GM23338 (cell line): Measurements from ENCODE around the gene ZFC3H1. TPM values are rescaled to one million over a fixed set of nuclear protein-coding genes. Genes with fewer than 3 reads are reported as not detected.

ENCODE experiments used
- ATAC-seq: fragments of 200-7000 bp; cut with Tn5 transposase; 3 replicates; pipeline ENCODE4 v1.9.1; 2020
- DNase-seq: peaks from one replicate; pipeline ENCODE4 v3.0.0-alpha.2; 2015; ENCODE audit warnings: low spot score
- H2AFZ ChIP-seq: fragments of 200-600 bp; sonication (generic); 2 replicates; pipeline ENCODE4 v1.8.0; 2016; ENCODE audit warnings: antibody characterized with exemption, mild to moderate bottlenecking, moderate library complexity
- H3F3A ChIP-seq: fragments of 200-600 bp; sonication (generic); replicated peaks from 2 replicates; pipeline ENCODE4 v1.8.0; 2017; ENCODE audit warnings: antibody characterized with exemption, mixed run types, low read depth
- H3K27ac ChIP-seq: fragments of 200-600 bp; sonication (generic); 2 replicates; pipeline ENCODE4 v1.6.1; 2016; ENCODE audit warnings: low read depth
- H3K27me3 ChIP-seq: fragments of 200-600 bp; sonication (generic); 2 replicates; pipeline ENCODE4 v1.8.0; 2016; ENCODE audit warnings: mild to moderate bottlenecking, mixed run types, moderate library complexity; ENCODE audit not compliant: insufficient read depth
- H3K36me3 ChIP-seq: fragments of 200-600 bp; sonication (generic); 2 replicates; pipeline ENCODE4 v1.8.0; 2016; ENCODE audit warnings: mild to moderate bottlenecking; ENCODE audit not compliant: insufficient read depth
- H3K4me1 ChIP-seq: fragments of 200-600 bp; sonication (generic); 2 replicates; pipeline ENCODE4 v1.8.0; 2016; ENCODE audit warnings: mild to moderate bottlenecking, moderate library complexity; ENCODE audit not compliant: insufficient read depth
- H3K4me2 ChIP-seq: fragments of 200-600 bp; sonication (generic); 2 replicates; pipeline ENCODE4 v1.7.1; 2017; ENCODE audit warnings: mixed run types
- H3K4me3 ChIP-seq: fragments of 200-600 bp; sonication (generic); 2 replicates; pipeline ENCODE4 v1.6.1; 2016; ENCODE audit warnings: mixed run types
- H3K79me2 ChIP-seq: fragments of 200-600 bp; sonication (generic); replicated peaks from 2 replicates; pipeline ENCODE4 v1.8.0; 2017; ENCODE audit warnings: mild to moderate bottlenecking; ENCODE audit not compliant: insufficient read depth
- H3K9me2 ChIP-seq: fragments of 200-600 bp; sonication (generic); 2 replicates; pipeline ENCODE4 v1.8.0; 2017; ENCODE audit not compliant: insufficient read depth
- H4K20me1 ChIP-seq: fragments of 200-600 bp; sonication (generic); replicated peaks from 2 replicates; pipeline ENCODE4 v1.8.0; 2017; ENCODE audit warnings: mild to moderate bottlenecking; ENCODE audit not compliant: insufficient read depth
- H3K27ac Mint-ChIP-seq: 2 replicates; pipeline ENCODE4 v1.8.0; 2020; ENCODE audit warnings: inconsistent platforms, mild to moderate bottlenecking, moderate library complexity, mixed read lengths
- H3K27me3 Mint-ChIP-seq: 3 replicates; pipeline ENCODE4 v1.8.0; 2022; ENCODE audit warnings: low read depth, mild to moderate bottlenecking, moderate library complexity, mixed read lengths, inconsistent platforms; ENCODE audit not compliant: insufficient read depth, poor library complexity
- H3K36me3 Mint-ChIP-seq: 3 replicates; pipeline ENCODE4 v1.8.0; 2021; ENCODE audit warnings: low read depth, mild to moderate bottlenecking, inconsistent platforms, moderate library complexity, mixed read lengths
- H3K4me1 Mint-ChIP-seq: 3 replicates; pipeline ENCODE4 v1.8.0; 2020; ENCODE audit warnings: mild to moderate bottlenecking, inconsistent platforms, mixed read lengths
- H3K4me3 Mint-ChIP-seq: 3 replicates; pipeline ENCODE4 v1.8.0; 2021; ENCODE audit warnings: moderate library complexity, mild to moderate bottlenecking, inconsistent platforms, mixed read lengths
- H3K9me3 Mint-ChIP-seq: 3 replicates; pipeline ENCODE4 v1.8.0; 2020; ENCODE audit warnings: moderate library complexity, mild to moderate bottlenecking, inconsistent platforms, mixed read lengths
- CREB1 ChIP-seq: fragments of 250-450 bp; sonication (Bioruptor Pico); IDR thresholded peaks from 2 replicates; pipeline ENCODE4 v1.5.0; 2020; ENCODE audit warnings: low read depth, mild to moderate bottlenecking, moderate library complexity
- EZH2 ChIP-seq: fragments of 200-600 bp; sonication (generic); IDR thresholded peaks from one replicate; pipeline ENCODE4 v1.8.0; 2017; ENCODE audit warnings: antibody characterized with exemption, mild to moderate bottlenecking, low read depth; ENCODE audit not compliant: unreplicated experiment
- EZH2phosphoT487 ChIP-seq: fragments of 200-600 bp; sonication (generic); IDR thresholded peaks from one replicate; pipeline ENCODE4 v1.8.1; 2018; ENCODE audit warnings: antibody characterized with exemption; ENCODE audit not compliant: unreplicated experiment
- JUNB ChIP-seq: IDR thresholded peaks from one replicate; pipeline ENCODE4 v1.6.1; 2016; ENCODE audit warnings: antibody characterized with exemption; ENCODE audit not compliant: unreplicated experiment
- NANOG ChIP-seq: IDR thresholded peaks from 2 replicates; pipeline ENCODE4 v1.6.1; 2016; ENCODE audit warnings: antibody characterized with exemption, borderline replicate concordance
- ZNF331 ChIP-seq: fragments of 250-450 bp; sonication (Bioruptor Pico); IDR thresholded peaks from 2 replicates; pipeline ENCODE4 v1.5.0; 2020; ENCODE audit warnings: low read depth, mild to moderate bottlenecking, moderate library complexity
- polyA plus RNA-seq: library from polyadenylated mRNA; unstranded; fragments of >200 nt; fragmentation: Nextera tagmentation; extraction: Ambion mirVana; gene quantifications from 2 replicates; pipeline ENCODE4 v1.2.1, GENCODE V29; 2016
- total RNA-seq: library from RNA; depleted of rRNA; stranded (reverse); fragments of >200 nt; shearing (Covaris generic); gene quantifications from 2 replicates; pipeline ENCODE4 v1.2.3, GENCODE V29; 2014
- TF ChIP-seq, protein P1 (sequence below): IDR thresholded peaks from one replicate; pipeline ENCODE4 v1.6.1; 2018; ENCODE audit warnings: antibody characterized with exemption; ENCODE audit not compliant: unreplicated experiment
- TF ChIP-seq, protein P2 (sequence below): IDR thresholded peaks from 2 replicates; pipeline ENCODE4 v1.6.1; 2016; ENCODE audit warnings: antibody characterized with exemption
- TF ChIP-seq, protein P3 (sequence below): fragments of 250-450 bp; sonication (Bioruptor Pico); IDR thresholded peaks from 2 replicates; pipeline ENCODE4 v1.5.0; 2020; ENCODE audit warnings: mild to moderate bottlenecking, moderate library complexity

ZFC3H1 gene
- total and polyA plus RNA-seq, 2 experiments from 2014 or later, result 30.3 to 46.2 TPM

DNA sequence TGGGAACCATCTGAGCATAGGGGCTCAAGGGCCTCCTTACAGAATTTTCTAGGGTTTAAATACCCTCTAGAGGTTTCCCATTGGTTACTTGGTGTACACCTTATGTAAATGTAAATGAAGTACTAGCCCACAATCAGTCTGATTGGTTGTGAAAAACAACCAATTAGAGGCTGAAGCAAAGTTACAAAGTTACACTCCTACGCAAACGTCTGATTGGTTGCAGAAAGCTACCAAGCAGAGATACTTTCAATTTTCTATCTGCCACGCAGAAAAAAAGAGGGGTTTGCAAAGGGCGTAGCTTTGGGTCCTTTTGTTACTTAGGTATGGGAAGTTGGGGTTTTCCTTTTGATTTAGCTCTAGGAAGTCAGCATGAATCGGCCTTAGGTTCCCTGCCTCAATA is 20.4 kb upstream of the ZFC3H1 start:
- Mint-ChIP-seq H3K4me3 (no peak overlapping the region), H3K4me1 (peaks cover 7% of the 10 kb centered on the region; the same call in 2 of the 3 replicates), H3K9me3 (no peaks in the 10 kb centered on the region), H3K27me3 (no peaks in the 10 kb centered on the region), H3K27ac (no peak overlapping the region), H3K36me3 (no peaks in the 10 kb centered on the region)
- DNase-seq (peak; percentile 34), ATAC-seq (no peak)
- no peaks in the 10 kb centered on the region for H3K27me3 ChIP-seq
- peaks cover 4% of the 10 kb centered on the region; the same call in 1 of the 2 replicates for H3K4me1 ChIP-seq
- H3K79me2 ChIP-seq, result peaks cover 15% of the 10 kb centered on the region; the same call in 1 of the 2 replicates
- no peak for TF ChIP-seq ZNF331 (CRISPR knock-in tag)
- TF ChIP-seq, protein P1, sequence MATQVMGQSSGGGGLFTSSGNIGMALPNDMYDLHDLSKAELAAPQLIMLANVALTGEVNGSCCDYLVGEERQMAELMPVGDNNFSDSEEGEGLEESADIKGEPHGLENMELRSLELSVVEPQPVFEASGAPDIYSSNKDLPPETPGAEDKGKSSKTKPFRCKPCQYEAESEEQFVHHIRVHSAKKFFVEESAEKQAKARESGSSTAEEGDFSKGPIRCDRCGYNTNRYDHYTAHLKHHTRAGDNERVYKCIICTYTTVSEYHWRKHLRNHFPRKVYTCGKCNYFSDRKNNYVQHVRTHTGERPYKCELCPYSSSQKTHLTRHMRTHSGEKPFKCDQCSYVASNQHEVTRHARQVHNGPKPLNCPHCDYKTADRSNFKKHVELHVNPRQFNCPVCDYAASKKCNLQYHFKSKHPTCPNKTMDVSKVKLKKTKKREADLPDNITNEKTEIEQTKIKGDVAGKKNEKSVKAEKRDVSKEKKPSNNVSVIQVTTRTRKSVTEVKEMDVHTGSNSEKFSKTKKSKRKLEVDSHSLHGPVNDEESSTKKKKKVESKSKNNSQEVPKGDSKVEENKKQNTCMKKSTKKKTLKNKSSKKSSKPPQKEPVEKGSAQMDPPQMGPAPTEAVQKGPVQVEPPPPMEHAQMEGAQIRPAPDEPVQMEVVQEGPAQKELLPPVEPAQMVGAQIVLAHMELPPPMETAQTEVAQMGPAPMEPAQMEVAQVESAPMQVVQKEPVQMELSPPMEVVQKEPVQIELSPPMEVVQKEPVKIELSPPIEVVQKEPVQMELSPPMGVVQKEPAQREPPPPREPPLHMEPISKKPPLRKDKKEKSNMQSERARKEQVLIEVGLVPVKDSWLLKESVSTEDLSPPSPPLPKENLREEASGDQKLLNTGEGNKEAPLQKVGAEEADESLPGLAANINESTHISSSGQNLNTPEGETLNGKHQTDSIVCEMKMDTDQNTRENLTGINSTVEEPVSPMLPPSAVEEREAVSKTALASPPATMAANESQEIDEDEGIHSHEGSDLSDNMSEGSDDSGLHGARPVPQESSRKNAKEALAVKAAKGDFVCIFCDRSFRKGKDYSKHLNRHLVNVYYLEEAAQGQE, result no peak
- no peak for TF ChIP-seq EZH2
- TF ChIP-seq, protein P2, sequence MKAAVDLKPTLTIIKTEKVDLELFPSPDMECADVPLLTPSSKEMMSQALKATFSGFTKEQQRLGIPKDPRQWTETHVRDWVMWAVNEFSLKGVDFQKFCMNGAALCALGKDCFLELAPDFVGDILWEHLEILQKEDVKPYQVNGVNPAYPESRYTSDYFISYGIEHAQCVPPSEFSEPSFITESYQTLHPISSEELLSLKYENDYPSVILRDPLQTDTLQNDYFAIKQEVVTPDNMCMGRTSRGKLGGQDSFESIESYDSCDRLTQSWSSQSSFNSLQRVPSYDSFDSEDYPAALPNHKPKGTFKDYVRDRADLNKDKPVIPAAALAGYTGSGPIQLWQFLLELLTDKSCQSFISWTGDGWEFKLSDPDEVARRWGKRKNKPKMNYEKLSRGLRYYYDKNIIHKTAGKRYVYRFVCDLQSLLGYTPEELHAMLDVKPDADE, result no peak
- no peak for TF ChIP-seq JUNB
- TF ChIP-seq NANOG, result no peak
- no peak for TF ChIP-seq EZH2phosphoT487
- no peak for TF ChIP-seq CREB1 (CRISPR knock-in tag)
- H3F3A ChIP-seq, result no peaks in the 10 kb centered on the region
- no peak overlapping the region for H3K27ac ChIP-seq
- no peak overlapping the region for H3K4me3 ChIP-seq
- no peaks in the 10 kb centered on the region for H3K9me2 ChIP-seq
- H3K36me3 ChIP-seq, result no peaks in the 10 kb centered on the region
- H3K4me2 ChIP-seq, result no peak overlapping the region
- H4K20me1 ChIP-seq, result no peaks in the 10 kb centered on the region
- no peak overlapping the region for H2AFZ ChIP-seq

DNA sequence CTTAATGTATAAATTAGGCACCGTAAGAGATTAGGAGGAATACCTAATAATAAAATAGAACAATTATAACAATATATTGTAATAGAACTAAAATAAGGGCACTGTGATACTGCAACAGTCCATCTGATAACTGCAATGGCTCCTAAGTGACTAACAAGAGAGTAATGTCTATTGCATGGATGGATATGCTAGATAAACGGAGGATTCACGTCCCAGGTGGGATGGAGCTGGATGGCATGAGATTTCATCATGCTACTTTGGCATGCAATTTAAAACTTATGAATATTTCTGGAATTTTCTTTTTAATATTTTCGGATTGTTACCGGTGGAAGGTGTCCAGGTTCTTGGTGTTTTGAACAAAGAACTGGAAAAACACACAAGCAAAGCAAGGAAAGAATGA is 20.0 kb upstream of the ZFC3H1 start:
- H3K4me1 ChIP-seq, result peaks cover 4% of the 10 kb centered on the region; the same call in 1 of the 2 replicates
- no peak overlapping the region for H3K27ac Mint-ChIP-seq
- DNase-seq (no peak), ATAC-seq (no peak)
- no peaks in the 10 kb centered on the region for H3K9me2 ChIP-seq
- no peaks in the 10 kb centered on the region for H3K27me3 Mint-ChIP-seq
- no peak overlapping the region for H3K4me2 ChIP-seq
- no peak overlapping the region for H3K4me3 Mint-ChIP-seq
- peaks cover 7% of the 10 kb centered on the region; the same call in 2 of the 3 replicates for H3K4me1 Mint-ChIP-seq
- no peaks in the 10 kb centered on the region for H3K36me3 Mint-ChIP-seq
- no peak overlapping the region for H3K27ac ChIP-seq
- no peaks in the 10 kb centered on the region for H3K27me3 ChIP-seq
- H3K79me2 ChIP-seq, result peaks cover 15% of the 10 kb centered on the region; the same call in 1 of the 2 replicates
- no peak overlapping the region for H2AFZ ChIP-seq
- no peak overlapping the region for H3K4me3 ChIP-seq
- H3K9me3 Mint-ChIP-seq, result no peaks in the 10 kb centered on the region
- no peaks in the 10 kb centered on the region for H3F3A ChIP-seq
- no peaks in the 10 kb centered on the region for H4K20me1 ChIP-seq
- no peaks in the 10 kb centered on the region for H3K36me3 ChIP-seq
- TF ChIP-seq, protein P2, result no peak
- TF ChIP-seq, protein P3, sequence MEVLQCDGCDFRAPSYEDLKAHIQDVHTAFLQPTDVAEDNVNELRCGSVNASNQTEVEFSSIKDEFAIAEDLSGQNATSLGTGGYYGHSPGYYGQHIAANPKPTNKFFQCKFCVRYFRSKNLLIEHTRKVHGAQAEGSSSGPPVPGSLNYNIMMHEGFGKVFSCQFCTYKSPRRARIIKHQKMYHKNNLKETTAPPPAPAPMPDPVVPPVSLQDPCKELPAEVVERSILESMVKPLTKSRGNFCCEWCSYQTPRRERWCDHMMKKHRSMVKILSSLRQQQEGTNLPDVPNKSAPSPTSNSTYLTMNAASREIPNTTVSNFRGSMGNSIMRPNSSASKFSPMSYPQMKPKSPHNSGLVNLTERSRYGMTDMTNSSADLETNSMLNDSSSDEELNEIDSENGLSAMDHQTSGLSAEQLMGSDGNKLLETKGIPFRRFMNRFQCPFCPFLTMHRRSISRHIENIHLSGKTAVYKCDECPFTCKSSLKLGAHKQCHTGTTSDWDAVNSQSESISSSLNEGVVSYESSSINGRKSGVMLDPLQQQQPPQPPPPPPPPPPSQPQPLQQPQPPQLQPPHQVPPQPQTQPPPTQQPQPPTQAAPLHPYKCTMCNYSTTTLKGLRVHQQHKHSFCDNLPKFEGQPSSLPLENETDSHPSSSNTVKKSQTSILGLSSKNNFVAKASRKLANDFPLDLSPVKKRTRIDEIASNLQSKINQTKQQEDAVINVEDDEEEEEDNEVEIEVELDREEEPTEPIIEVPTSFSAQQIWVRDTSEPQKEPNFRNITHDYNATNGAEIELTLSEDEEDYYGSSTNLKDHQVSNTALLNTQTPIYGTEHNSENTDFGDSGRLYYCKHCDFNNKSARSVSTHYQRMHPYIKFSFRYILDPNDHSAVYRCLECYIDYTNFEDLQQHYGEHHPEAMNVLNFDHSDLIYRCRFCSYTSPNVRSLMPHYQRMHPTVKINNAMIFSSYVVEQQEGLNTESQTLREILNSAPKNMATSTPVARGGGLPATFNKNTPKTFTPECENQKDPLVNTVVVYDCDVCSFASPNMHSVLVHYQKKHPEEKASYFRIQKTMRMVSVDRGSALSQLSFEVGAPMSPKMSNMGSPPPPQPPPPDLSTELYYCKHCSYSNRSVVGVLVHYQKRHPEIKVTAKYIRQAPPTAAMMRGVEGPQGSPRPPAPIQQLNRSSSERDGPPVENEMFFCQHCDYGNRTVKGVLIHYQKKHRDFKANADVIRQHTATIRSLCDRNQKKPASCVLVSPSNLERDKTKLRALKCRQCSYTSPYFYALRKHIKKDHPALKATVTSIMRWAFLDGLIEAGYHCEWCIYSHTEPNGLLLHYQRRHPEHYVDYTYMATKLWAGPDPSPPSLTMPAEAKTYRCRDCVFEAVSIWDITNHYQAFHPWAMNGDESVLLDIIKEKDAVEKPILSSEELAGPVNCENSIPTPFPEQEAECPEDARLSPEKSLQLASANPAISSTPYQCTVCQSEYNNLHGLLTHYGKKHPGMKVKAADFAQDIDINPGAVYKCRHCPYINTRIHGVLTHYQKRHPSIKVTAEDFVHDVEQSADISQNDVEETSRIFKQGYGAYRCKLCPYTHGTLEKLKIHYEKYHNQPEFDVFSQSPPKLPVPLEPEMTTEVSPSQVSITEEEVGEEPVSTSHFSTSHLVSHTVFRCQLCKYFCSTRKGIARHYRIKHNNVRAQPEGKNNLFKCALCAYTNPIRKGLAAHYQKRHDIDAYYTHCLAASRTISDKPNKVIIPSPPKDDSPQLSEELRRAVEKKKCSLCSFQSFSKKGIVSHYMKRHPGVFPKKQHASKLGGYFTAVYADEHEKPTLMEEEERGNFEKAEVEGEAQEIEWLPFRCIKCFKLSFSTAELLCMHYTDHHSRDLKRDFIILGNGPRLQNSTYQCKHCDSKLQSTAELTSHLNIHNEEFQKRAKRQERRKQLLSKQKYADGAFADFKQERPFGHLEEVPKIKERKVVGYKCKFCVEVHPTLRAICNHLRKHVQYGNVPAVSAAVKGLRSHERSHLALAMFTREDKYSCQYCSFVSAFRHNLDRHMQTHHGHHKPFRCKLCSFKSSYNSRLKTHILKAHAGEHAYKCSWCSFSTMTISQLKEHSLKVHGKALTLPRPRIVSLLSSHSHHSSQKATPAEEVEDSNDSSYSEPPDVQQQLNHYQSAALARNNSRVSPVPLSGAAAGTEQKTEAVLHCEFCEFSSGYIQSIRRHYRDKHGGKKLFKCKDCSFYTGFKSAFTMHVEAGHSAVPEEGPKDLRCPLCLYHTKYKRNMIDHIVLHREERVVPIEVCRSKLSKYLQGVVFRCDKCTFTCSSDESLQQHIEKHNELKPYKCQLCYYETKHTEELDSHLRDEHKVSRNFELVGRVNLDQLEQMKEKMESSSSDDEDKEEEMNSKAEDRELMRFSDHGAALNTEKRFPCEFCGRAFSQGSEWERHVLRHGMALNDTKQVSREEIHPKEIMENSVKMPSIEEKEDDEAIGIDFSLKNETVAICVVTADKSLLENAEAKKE (CRISPR knock-in tag), result no peak
- TF ChIP-seq EZH2phosphoT487, result no peak
